NCI-H2196 (cell line): ENCODE results near the gene FYN.

Experiments used
- DNase-seq: peaks from one replicate; lab custom pipeline; 2025; ENCODE audit not compliant: unreplicated experiment; lab: John Stamatoyannopoulos, UW

FYN gene

DNA sequence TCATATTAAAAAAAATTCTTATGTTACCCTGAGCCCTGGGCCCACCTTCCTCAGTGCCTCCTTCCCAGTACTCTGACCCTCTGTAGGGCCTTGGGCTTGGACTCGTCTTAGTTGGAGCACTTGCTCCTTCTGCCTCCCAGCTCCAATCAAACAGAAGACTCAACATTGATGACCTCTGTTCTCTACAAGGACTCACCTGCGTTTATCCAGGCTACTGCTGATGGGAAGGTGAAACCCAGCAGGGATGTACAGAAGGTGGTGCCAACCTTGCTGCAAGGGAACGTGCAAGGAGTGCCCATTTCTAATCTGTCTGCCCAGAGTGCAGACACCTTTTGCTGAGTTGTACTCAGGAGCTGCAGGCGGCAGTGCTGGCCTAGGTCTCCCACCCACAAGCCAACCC is 38.9 kb downstream of the FYN start:
- no peak for DNase-seq

DNA sequence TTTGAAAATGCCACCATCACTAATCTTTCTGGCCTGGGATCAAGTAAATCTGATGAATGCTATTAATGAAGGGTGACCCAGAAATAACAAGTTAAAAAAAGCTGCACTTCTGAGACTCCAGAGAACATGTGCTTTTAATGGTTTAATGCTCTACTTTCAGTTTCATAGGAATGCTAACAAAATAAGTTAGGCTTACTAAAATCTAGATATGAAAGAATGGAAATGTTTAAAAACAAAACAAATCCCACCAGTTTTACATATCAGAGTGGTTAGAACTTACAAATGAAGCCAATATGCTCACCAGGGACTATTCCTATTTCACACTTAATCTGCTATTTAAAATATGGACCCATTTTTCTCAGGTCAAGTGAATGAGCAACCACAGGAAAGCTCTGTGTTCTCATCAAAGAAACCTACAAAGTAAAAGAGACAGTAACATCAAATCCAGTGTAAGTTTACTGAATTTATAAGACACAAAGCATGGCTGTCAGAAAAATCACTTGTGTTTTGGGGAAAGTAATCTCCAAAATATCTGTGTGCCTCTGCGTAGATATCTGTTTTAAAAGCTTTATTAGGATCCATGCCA is 40.3 kb downstream of the FYN start:
- no peak for DNase-seq

DNA sequence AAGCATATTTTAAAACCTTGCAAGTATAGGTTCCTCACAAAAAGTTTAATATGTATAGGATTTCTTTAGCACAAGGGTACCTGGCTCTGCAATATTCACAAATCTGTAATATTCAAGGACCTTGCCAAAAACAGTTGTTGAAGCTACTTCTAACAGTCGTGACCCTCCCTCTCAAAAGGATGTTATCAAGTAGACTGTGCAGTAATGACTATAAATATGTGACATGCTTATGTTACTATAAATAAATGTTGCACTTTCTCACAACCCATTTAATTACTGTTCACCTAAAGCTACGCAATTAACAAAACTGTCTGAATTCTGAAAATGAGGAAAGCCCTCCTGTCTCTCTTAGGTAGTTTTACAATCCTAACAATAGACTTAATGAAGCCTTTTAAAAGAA is 41.8 kb downstream of the FYN start:
- DNase-seq = no peak

DNA sequence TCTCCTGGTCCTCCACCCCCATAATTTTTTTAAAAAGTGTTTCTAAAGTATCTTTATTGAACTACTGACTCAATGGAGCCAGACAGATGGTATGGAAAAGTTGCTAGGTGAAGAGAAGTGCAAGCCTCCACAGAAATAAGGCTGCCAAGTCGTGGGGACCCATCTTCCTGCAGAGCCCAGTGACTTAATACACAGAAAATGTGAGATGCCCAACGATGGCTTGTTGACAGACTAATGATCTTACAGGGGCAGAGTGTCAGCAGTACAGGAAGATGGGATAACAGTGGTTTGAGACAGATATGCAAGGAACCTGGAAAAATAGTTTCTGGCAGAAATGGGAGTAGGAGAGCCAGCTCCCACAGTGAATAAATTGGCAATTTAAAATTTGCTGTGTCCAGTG is 43.3 kb downstream of the FYN start:
- DNase-seq = no peak

DNA sequence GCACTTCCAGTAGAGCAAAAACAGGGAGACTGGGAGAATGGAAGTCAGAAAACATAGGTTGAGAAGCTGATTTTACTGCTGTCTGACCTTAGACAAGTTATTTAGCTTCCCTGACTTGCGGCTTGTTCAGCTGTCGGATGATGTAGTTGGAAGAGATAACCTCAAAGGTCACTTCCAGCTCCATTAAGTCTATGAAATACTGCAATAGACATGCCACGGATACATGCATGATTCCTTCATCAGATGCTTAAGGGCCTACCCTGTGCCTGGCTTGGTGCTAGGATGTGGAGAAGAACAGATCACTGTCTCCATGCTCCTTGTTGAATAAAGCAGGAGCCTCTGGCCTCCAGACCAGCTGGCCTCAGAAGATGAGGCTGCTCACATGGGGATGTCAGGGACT is 43.7 kb downstream of the FYN start:
- DNase-seq = no peak

DNA sequence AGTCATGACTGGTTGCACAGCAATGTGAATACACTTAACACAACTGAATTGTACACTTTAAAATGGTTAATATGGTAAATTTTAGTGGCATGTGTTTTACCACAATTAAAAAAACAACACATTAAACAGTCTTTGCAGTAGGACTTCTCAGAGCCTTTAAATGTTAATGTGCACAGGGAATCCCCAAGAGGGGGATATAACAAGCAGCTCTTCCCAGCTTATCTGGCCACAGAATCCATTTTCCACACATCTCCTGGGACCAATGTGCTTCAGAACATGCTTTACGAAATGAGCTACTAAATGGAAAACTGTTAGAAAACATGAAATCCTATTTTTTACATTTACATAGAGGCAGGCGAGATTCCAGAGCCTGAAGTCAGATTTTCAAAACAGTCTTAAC is 44.4 kb downstream of the FYN start:
- no peak for DNase-seq

DNA sequence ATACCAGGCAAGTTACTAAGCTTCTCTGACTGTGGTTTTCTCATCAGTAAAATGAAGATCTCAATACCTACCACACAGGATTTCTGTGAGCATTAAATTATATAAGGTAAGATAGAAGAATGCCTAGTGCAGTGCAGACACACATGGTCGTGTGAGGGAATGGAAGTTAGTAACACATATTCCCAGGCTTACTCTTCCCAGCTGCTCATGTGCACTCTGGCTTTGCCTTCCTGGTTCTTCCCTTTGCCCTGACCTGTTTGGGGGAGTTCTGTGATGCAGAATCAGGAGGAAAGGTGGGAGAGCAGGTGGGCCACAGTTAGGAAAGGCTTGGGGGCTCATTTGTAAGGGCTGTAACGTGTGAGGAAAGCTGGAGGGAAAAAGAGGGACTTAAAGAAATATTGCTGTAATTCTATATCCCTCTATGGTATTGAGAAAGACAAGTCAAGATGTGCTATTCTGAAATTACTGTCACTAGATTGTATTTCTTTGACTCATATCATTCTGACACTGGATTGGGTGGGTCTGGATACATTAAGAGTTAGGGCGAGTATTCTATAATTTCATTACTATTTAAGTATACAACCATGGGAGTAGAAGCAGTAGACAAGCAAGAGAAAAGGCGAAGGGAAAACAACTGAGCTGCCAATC is 47.7 kb downstream of the FYN start:
- DNase-seq = no peak

DNA sequence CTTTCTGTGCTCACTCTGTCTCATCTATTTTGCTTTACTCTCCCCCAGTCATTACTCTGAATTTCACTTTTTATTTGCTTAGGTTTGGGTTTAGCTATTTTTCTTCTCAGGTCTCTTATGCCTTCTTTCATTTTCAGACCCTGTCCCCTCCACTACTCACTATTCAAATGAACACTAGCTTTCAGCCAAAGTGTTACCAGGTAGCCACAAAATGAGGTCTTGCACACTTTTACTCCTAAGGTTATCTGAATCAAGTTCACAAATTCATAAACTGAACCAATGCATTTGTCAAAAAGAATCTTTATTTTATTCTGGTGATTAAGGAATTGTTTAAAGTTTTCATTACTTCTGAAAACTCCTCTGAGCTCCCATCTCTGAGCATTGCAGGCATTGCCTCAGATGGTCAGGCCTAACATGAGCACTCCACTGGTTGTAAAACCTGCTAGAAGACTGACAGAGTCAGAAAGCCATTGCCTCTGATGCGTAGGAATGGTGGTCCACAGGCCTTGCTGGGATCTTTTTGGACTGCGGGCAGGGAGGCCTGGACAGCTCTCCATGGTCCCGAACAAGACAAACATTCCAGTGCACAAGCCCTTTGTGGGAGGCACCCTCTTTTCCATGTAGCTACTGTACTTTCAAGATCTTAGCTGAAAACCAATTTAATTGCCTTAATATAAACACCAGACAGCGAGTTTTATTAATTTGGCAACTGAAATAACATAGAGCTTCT is 48.5 kb downstream of the FYN start:
- no peak for DNase-seq

DNA sequence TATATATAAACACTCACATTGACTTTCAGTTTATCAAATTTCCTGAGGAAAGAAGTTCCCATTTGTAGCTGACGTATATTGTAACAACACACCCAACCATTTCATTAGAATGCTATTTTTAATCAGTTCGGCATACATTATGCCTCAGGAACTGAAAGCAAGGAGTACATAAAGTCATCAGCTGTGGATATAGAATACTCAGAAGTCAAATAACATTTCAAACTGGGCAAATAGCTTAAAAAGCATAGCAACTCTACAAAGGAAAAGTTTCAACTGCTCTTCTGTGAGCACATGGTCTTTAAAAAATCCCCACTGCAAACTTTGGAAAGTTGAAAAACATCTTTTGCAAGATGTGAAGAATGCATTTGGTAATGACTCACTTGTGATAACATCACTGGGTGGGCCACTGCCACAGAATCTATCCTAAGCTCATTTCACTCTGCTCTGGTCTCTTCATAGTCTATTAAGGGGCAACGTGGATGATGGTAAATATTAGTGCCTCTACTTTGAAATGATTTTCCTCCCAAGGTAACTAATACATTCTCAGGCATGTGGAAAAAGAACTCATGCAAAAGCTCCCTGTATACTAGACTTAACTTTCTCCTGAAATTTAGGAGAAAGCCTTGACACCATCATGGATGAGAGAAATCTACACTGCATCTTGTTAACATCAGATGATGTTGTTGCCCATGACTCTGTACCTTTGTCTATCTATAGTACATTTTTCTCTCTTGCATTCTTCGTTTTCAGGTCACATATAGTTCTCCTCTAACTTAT is 49.2 kb downstream of the FYN start:
- DNase-seq = no peak

DNA sequence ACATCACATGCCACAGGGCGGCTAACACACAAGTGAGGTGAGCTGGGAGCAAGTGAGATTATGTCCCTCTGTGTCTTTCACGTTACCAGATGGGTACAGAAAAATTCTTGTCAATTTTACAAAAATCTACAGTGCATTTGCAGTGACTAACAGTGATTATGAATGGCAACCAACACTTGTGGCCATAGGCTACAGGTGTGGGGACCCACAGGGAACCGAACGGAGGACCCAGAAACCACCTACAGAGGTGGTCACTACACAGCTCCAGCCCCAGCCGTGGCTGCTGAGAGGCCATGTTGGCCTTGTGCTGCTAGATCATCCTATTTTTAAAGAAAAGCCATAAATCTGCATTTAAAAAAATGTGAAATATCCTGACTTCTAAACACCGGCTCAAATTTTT is 50.2 kb downstream of the FYN start:
- DNase-seq = no peak

DNA sequence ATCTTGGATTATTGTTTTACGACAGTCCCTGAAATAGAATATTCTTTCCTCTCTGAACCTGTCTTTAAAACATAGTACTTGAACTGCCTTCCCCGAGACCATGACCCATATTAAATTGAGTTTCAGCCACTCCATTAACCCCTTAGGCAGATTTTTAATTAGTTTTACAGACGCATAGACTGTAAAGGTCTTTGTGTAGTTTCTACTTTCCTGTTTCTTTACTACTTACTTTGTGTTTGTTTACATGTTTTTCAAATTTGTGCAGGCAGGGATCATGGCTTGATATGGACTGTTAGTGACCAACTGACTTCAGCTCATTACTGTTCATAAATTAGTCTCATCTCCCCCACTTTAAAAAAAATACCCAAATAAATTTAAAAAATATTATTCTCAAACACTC is 53.8 kb downstream of the FYN start:
- DNase-seq = no peak

DNA sequence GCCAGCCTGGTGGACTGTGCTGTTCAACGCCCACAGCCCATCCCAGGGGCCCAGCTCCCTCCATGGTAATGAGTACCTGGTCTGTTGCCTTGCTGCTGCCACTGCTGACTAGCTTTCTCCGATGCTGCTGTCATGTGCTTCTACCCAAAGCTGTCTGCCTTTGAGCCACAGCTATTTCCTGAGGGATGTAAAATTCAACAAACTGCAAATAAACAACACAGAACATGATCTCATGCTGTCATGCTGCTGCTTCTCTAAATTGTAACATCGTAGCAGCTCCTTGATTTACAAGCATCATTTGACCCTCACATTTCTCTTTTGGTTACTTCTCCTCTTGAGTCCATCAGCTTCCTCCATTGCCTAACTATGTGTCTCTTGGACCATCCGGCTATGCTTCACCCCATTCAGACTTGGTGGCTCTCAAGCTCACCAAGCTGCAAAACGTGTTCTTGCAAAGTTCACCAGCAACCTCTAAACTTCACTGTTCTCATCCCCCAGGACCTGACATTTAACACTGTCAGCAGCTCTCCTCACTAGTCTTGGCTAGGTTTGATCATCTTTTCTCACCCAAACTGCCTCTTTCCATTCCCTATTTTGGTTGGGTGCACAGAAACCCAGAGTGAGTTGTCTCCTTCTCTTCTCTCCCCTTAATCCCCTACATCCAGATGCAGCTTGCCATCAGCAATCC is 54.6 kb downstream of the FYN start:
- DNase-seq = no peak

DNA sequence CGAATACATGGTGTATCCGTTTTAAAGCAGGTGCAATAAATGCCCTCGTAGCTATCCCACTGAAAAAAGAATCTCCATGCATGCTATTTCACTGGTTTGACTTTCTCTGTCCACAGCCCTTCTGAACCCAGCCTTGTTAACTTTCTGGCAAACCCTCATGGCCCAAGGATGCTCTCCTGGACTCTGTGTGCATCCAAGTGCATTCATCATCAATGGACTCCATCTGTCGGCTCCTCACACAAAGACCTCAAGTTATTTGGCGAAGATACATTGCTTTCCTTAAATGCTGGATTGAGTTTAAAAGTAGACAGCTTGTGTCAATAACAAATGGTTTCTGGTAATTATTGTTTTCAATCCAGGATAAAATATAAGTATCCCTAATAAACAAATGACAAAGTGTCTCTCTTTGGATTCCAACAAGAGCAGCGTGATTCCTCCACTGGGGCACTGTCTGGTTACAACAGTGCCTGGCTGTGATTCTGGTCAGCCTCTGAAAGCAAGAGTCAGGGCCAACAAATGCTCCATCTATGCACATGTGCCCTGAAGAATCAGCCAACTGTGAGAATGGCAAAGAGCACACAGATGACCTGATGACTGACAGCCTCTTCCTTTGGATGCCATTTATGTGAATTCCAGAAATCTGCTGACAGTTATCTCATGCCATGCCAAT is 55.7 kb downstream of the FYN start:
- DNase-seq = no peak

DNA sequence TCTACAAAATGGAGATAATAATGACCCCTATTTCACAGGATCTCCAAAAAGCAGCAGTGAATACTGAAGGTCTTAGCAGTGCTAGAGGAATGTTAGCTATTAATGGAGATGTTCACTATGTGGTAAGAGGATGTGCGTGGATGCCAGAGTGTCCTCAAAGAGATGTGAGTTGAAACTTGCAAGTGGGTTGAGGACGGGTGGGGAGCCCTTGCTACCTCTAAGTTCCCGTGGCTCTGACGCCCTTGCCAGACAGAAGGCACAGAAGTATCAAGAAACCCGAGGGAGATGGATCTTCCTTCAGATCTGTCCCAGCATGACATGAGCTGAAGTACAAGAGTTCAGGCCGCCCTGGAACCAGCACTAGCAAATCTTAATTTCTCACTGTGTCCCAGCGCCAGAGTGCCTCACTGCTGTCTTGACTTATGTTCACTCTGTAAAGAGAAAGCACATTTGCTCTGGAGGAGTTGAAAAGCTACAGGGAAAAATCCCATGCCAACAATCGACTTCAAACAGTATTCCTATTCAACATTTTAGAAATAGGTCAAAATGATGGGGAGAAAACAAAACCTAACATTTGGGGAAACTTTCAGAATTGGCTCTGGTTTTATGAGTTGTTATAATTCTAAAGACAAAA is 59.5 kb downstream of the FYN start:
- DNase-seq = no peak

DNA sequence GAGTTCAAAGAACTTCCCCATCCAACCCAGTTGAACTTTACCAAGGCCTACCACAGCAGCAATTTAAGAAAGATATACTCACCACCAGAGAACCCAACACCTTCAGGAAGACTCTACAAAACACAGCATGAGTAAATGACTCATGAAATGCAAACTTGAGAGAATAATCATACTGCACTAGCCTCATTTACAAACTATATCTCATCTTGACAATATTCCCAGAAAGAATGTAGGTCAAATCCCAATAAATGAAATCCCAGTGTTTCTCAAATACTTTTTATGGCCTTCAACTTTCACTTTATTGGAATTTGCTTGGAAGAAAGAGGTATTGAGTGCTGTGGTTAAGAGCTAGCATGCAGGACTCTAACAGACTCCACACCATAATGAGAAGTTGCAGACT is 60.0 kb downstream of the FYN start:
- no peak for DNase-seq

DNA sequence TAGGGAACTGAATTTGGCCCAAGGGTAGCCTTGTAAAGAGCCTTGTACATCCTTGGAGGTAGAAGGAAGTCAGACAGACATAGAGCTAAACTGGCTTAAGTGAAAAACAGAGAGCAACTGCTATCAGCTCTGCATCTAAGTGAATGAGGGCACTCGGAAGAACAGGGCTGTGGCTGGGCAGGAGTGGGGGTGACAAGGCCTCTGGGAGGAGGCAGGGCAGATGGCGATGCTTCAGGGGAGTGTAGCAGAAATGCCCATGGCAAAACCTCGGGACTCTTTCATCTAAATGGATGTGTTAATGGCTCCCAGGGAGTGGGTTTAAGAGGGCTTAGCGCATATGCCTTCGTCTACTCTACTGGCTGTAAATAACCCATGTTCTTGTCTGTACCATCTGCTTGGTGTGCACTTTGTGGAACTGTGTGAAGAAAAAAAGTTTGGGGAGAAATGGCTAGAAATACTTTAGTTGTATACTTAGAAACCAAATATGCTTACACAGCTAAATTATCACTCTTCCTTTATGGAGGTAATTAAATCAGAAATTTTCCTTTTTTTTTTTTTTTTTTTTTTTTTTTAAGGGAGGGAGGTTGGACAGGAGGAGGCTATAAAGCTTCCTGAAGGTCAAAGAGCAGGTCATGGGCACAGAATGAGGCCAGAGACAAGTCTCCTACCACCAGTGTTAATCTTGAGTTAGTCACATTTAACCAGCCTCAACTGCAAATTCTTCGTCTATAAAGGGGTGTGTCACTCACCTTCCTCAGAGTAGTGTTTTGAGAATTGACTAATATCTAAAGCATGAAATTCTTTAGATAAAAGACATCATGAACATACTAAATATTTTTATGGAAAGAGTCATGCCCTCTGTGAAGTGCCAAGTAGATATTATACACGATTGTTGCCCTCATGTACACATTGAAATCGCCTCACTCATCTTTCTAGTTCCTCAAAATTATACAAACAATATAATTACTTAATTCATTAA is 60.9 kb downstream of the FYN start:
- DNase-seq = no peak

DNA sequence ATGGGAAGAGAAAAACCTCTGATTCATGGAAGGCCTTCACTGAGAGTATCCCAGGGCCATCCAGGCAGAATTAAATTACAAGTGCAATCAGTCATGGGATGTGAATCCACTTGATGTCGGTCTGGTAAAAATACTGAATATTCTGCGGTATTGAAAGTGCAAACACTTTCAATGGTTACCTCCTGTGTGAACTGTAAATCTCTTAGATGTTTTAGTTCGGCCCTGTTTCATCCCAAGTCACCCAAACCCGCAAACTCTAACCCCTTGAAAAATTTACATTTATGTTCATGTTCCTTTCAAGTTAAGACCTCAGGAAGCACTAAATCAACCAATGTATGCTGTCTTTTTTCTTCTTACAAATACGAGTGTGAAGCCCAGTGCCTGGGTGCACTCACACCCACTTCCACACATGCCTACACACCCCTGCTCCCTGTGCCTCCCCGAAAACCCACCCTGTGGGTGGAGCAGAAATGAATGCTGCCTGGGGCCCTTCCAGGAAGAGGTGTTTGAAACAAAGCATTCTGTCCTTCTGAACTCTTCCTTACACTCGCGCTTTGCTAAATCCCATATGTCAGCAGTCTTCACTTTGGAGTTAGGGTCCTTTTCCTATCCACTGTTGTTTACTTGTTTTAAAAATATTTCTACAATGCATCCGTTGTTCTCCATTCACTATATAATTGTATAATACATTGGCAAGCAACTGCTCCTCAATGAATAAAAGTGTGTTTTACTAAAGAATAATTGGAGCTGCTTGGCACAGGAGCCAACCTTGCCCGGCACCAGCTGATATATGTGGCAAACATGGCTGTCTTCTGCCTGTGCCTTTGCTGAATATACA is 62.7 kb downstream of the FYN start:
- no peak for DNase-seq

DNA sequence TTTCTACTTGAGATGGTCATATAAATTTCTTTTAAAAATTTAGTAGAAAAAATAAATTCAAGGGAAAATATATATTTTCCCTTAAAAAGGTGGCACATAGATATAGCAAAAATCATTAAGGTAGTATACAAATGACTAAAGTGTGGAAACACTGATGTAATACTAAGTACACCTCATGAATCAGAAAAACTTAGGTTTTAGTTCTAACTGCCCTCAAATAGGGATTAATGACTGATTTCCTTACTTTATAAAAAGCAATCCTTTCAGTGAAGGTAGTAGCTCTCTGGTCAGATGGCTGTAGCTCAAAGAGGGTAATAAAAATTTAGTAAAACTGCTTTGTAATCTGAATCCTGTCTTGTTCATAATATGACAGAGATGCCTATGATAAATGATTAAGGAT is 63.5 kb downstream of the FYN start:
- DNase-seq = no peak
